CD4-positive, alpha-beta T cell treated with Interleukin-15 for 1 hour (primary cell): ENCODE results near the gene CD300LF.

ENCODE experiments used
- DNase-seq: peaks from one replicate; pipeline ENCODE4 v3.0.0-alpha.2; 2020

CD300LF gene

DNA sequence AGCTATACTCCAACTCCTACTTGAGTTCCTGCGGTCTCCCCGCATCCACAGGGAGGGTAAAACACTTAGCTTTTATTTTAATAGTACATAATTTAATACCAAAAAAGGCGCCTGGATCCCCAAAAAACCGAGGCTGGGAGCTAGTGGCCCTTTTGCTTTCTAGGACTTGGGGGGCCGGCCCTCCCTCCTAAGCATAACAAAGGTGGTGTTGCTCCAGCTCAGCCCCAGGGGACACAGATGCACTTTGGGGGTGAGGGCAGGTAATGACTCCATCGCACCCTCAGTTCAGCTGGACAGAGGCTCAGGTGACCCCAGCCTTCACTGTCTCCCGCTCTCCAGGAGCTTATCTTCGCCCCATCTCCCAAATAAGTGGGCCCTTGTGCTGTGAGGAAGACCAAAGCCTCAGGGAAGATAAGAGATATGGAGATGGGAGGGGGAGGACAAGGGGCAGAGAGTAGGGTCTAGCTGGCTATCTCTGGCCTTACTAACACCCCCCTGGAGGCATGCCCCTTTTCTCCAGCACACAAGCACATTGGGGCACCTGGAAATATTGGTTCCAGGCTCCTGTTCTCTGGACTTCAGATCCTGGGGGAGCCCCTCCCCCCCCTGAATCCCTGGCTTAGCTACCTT is 32.9 kb upstream of the CD300LF start:
- no peak for DNase-seq

DNA sequence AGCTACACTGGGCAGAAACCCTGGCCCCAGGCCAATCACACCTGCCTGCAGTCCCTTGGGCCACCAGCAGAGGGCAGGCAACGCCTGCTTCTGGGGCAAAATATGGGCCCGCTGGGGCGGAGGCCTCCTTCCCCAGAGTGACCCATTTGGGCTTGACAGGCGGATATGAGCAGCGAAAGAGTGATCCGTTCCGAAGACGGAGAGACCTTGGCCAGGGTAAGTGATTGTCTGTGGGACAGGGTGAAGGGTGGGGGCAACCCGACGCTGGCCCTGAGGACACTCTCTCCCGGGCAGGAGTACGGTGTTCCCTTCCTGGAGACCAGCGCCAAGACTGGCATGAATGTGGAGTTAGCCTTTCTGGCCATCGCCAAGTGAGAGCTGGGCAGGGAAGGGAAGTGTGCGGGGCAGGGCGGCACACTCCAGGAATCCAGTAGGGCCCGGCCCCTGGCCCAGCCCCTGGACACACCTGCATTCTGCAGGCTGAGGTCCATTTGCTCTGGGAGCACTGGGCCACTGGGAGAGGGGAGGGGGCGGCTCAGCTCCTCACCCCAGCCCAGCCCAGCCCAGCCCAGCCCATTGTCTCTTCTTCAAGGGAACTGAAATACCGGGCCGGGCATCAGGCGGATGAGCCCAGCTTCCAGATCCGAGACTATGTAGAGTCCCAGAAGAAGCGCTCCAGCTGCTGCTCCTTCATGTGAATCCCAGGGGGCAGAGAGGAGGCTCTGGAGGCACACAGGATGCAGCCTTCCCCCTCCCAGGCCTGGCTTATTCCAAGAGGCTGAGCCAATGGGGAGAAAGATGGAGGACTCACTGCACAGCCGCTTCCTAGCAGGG is 32.2 kb upstream of the CD300LF start:
- peak; percentile 79 for DNase-seq

DNA sequence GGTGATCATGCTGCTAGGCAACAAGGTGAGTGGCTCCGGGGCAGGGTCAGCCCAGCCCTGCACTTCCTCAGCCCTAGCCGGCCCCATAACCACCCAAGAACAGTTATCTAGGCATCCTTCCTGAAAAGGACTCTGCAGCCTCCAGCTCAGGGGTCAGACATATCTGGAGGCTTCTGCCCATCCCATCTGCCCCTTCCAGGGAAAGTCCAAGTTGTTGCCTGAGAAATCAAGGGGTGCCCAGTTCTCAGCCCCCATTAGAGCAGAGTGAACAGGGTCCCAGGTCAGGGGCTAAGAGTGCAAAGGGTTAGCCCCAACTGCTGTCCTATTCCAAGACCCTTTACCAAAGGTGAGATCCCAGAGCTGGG is 31.6 kb upstream of the CD300LF start:
- no peak for DNase-seq

DNA sequence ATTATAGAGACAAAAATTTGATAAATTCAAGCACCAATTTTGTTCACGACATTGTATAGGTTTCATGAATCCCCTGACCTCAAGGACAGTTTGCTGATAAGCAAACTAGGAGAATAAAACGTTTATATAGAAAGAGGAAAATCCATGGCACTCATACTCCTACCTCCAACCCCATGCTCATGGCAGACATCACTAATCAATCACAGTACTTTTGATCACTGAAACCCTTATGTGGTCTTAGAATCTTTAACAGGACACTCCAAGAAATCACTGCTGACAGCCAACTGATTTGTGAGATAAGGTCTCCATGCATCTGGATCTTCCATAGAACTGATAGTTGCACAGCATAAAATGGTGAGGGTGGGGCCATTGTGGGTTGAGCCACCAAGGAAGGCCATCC is 31.0 kb upstream of the CD300LF start:
- no peak for DNase-seq

DNA sequence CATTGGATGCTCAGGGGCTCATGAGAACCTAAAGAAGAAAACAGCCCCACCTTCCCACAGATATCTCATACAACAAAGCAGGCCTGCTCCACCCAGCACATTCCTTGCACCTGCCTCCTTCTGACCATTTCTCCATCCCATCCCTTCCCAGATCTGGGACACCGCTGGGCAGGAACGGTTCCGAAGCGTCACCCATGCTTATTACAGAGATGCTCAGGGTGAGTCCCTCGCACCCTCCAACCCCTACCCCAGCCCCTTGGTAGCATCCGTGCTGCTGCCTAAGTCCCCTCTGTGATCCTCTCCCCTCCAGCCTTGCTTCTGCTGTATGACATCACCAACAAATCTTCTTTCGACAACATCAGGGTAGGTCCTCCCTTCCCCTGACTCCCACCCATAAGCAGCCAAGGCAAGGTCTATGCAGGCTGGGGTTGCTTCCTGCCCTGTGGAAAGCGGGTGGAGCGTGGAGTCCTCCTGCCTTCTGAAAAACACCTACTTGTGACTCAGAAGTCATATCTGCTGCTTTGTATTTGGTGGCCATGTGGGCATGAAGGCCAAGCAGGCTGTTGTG is 30.3 kb upstream of the CD300LF start:
- DNase-seq, result no peak

DNA sequence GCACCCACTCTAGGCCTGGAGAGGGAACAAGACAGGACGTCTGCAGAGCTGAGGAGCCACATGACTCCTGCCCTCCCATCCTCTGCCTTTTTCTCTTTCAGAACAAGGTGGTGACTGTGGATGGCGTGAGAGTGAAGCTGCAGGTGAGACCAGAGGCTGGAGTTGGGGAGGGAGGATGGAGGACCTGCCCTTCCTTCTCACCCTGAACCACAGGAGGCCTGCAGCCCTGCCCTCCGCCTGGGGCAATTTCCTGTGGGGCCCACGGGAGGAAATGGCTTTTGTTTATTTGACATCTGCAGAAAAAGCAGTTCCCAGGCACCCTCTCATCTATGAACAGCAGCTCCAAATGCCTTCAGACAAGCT is 29.4 kb upstream of the CD300LF start:
- peak; percentile 55 for DNase-seq

DNA sequence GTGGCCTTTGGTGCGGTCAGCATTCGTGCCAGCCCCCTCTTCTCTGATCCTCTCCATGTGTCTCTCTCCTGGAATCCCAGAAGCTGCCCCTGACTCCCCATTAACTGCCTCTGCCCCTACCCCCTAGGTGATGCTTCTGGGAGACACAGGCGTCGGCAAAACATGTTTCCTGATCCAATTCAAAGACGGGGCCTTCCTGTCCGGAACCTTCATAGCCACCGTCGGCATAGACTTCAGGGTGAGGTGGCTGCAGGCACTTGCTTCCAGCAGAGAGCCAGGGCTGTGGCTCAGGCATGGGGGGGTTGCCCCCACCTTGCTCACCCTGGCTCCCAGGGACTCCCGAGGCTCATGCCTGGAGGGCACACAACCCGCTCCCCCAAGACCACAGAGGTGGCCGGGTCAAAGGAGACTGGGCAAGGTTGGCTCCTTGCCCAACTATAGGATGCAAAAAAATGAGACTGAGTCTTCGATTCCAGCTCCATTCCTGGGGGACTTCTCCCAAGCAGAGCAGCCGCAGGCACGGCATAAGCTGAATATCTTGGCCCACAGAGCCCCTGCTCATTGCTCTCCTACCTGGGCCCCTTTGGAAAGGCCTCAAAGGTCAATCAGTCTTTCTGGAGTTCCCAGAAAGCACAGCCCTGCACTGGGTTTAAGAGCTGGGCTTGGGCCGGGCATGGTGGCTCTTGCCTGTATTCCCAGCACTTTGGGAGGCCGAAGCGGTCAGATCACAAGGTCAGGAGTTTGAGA is 28.1 kb upstream of the CD300LF start:
- DNase-seq, result no peak

DNA sequence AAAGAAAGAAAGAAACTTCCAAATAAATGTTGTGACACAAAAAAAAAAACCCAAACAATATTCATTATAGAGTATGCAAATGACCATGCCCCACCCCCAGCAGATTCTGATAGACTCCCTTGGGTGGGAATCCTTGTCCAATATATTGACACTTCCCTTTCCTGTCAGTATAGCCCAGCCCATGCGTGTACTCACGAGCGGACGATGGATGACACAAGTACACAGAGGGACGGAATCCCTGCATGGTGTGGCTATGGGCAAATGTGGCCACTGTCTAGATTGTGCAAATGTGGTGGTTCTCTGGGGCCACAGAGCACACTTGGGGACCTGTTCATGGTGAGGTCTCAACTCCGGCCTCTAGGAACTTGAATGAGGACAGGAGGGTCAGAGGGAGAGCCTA is 27.4 kb upstream of the CD300LF start:
- DNase-seq, result no peak

DNA sequence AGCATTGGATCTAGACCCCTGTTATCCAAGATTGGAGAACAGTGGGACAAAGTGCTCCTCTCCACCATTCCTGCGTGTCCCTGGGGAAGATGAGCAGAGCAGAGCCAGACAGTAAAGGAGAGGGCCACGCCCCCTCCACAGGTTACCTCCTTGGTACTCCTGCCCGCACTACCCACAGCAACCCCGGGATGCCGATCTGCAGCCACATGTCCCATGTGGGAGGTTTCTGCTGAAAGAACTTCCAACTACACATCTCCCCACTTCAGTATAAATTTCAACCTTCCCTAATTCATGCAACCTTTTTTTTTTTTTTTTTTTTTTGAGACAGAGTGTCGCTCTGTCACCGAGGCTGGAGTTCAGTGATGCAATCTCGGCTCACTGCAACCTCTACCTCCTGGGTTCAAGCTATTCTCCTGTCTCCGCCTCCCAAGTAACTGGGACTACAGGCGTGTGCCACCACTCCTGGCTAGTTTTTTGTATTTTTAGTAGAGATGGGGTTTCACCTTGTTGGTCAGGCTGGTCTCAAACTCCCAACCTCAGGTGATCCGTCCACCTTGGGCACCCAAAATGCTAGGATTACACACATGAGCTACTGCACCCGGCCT is 26.6 kb upstream of the CD300LF start:
- no peak for DNase-seq

DNA sequence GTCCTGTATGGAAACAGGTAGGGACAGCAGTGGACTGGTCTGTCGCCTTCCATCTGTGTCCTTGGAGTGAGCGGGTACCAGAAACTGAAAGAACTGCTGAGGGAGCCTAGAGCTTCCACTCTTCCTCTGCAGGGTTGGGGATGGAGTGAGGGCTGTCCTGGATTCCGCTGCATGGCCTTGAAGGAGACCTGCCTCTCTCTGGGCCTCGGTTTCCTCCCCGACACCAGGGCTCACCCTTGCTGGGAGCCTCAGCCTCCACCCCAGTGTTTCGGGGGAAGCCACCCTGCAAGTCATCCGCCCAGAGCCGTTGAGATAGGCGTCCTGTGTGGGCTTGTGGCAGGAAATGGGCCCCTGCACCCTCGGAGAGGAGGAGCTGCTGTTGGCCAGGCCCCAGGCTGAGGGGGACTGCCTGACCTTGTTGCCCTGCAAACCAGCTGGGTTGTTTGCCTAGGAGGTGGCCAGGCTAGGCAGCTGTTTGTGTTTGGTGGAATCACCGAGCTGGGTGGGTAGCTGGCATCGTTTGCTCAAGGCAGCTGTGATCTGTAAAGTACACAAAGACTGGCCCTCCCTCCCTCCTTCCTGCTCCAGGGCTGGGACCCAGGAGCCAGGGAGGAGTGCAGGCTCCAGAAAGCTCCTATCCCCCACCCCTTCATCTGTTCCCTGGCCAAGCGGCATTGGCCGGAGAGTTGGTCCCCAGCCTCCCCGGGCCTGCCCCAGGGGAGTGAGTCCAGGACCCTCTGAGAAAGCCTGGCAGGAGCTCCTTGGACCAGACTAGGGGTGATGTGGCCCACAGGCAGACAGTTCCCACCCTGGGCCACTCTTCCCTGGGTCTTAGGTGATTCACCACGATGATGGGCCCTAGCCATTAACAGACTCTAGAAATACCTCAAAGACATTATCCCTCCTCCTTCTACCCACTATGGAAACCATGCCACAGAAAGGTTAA is 25.6 kb upstream of the CD300LF start:
- peak; percentile 80 for DNase-seq

DNA sequence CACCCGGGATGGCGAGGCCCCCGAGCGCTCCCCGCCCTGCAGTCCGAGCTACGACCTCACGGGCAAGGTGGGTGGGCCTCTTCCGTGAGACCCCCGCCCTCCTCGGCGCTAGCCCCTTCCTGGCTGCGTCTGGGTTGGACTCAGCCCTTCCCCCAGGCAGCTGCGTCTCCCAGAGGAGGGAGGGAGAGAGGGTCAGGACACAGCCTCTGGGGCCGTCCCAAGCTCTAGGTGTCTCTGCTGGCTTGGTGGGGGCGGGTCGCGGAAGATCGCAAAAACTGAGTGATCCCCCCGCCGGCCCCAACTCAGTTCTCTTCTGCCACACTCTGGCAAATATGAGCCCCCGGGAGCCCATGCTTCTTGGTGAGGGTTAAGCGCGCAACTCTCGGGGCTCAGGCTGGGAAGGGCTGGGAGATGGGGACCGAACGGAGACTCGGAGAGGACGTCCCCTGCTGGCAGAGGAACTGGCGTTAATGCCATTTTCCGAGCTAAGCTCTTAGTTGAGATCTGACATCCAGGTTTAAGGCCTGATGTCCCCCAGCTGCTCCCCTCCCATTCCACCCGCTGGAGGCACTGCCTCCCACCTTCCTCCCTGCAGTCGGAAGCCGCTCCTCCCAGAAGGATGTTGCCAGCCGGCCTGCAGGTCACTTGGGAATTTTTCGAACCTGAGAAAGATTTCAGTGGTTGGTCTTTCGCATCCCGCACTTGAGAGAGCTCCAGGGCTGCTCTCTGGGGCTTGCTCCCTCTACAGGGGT is 24.8 kb upstream of the CD300LF start:
- peak; percentile 48 for DNase-seq

DNA sequence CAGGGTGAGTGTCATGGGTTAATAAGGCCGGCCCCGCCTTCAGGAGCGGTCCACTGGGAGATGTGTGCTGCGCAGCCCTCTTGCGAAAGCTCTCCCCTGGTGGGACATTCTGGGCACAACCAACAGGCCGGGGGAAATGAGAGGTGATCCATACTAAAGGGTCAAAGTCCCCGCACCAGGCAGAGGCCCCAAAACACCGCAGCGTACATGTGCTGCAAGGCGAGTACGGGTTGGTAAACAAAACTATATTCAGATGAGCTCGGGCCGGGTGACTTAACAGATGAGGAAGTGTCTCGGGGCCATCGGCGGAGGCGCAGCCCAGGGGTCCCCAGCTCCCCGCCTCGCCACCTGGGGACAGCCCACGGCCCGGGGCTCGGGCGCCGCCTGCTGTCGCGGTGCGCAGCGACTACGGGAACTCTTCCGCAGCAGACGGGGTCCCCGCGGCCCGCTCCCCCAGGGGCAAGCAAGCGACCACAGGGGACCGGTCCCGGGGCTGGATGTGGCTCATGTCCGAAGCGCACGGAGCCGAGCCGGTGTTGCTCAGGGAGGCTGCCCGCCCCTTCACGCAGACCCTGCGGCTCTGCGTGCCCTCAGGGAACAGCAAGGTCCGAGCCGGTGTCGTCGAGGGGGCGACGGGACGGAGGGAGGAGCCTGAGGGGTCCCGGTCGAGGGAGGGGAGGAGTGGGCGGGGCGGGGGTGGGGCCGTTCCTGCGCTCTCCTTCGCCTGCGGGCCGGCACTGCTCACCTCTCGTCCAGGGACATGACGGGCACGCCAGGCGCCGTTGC is 24.0 kb upstream of the CD300LF start, which contains the start of gene RAB37:
TSS of gene RAB37 (plus strand) at position 744 of the 786 bp plus-strand sequence. CDS start at position 761, 17 bp downstream.
- DNase-seq, result peak; percentile 74

DNA sequence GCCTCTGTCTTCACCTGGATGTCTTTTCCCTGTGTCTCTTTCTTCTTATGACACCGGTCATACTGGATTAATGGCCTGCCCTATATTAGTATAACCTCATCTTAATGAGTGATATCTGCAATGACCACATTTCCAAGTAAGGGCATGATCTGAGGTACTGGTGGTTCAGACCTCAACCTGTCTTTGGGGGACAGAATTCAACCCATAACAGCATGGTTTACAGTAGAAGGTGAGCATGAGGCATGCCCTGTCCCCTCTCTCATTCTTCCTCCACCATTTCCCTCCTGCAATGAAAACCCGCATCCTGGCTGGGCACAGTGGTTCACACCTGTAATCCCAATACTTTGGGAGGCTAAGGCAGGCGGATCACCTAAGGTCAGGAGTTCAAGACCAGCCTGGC is 21.5 kb upstream of the CD300LF start:
- DNase-seq, result no peak

DNA sequence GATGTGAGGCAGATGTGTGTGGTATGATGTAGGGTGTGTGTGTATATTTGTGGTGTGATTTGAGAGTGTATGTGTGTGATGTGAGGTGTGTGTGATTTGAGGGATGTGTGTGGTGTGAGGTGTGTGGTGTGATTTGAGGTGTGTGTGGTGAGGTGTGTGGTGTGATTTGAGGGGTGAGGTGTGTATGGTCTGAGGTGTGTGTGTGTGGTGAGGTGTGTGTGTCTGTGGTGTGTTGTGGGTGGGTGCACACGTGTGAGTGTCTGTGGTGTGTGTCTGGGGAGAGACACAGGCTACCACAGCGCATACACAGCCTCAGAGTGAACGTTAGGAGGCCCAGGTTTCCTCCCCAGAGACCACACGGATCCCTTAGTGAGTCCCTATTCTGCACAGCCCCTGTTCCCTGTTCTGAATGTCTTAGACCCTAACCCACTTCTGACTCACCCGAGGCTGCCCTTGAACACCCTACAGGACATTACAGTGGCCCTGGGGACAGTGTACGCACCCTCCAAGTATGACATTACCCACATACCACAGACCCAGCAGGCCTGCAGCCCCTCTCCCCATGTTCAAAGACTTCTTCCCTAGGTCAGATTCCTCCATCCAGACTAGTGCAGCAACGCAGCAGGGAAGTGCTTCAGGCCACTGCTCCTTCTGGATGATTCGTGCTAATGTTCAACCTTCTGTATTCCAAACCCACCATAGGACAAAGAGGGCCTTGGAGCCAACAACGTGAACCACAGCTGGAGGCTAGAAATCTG is 20.8 kb upstream of the CD300LF start:
- no peak for DNase-seq

DNA sequence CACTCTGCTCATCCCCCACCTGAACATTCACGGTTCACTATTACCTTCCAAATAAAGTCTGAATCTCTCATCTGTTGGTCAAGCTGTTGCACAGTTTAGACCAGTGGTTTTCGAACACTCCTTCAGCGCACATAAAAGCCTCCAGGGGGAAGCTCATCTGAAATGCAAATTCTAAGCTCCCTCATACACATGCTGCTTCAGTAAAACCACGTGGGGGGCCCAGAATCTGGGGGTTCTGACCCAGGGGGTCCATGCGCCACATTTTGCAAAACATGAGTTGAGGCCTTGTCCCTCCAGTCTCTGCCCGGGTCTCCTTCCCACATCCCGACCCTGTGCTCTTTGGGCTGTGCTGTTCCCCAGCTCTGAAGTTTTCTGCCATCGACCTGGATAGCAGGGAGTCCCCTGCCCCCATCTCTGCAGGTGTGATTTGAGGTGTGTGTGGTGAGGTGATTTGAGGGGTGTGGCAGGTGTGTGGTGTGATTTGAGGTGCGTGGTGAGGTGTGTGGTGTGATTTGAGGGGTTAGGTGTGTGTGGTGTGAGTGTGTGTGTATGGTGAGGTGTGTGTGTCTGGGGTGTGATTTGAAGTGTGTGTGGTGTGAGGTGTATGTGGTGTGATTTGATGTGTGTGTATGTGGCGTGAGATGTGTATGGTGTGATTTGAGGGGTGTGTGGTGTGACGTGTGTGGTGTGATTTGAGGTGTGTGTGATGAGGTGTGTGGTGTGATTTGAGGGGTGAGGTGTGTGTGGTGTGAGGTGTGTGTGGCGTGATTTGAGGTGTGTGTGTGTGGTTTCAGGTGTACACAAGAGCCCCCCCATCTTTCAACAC is 19.5 kb upstream of the CD300LF start:
- DNase-seq, result no peak

DNA sequence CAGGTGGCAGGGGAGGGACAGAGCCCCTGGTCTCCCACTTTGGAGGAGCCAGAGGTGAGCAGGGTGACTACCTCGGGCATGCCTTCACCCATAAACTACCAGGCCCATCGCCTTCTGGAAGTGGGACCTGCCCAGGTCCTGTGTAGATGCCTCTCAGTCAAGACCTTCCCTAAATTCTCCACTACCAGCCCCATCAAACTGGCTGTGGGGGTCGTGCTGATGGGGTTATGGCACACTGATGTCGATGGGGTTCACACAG is 18.6 kb upstream of the CD300LF start:
- DNase-seq, result no peak

DNA sequence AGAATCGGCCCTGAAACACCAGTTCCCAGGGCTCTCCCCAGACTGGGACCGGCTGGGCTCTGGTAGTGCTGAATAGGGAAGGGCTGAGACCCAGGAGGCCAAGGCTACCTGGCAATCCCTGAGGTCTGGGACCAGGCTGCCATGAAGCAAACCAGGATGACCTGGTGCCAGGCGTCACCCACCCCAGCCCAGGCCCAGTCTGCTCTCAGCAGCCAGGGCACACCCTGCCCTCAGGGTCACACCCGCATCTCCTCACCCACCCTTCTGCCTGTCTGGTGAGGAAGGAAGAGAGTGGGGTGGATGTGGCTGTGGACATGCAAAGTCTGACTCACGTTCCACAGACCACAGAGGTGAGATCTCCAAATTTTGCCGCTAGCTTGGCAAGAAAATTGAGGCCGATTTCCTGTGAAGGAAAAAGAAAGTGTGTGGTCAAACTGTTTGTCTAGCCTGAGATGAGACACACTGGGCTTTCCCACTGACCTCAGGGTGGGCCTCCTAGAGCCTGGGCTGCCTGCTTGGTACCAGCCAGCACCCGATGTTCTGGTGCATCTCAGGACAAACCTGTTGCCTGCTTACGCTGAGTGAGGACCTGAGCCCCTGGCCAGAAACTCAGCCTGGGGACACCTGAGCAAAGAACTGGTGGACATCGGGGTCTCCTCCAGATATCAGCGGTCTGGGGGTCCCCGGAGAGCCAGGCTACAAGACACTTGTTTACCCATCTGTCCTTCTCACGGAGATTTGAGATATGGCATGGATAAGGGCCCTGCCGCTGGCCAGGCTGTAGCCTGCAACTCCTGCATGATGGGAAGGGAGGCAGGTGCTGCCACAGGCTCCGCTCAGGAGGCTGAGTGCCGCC is 18.0 kb upstream of the CD300LF start:
- DNase-seq, result peak; percentile 79

DNA sequence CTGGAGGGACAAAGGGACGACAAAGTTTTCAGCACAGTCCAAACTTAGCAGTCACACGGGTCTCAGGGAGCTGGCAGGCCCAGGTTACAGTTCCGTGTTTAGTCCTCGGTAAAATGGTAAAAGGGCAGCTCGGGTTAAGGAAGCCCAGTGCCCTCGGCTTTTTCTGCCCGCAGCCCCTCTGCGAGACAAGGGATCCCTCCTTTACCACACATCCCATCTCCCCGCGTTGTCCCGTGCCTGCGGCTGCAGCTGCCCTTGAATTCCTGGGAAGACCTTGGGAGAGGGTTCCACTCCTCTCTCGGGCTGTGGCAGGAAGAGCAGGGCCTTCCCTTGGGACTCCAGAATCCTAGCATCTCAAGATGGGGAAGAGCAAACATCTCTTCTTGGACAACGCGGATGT is 17.1 kb upstream of the CD300LF start:
- no peak for DNase-seq
